Measurements from ENCODE around the gene DOK5. TPM values are rescaled to one million over a fixed set of nuclear protein-coding genes. Genes with fewer than 3 reads are reported as not detected.

The DOK5 gene
- total and polyA plus RNA-seq, 9 of the 15 experiments (the other 6 are each of a cell fraction or from before 2014, with no cell fraction given), result not detected

- POLR2A ChIA-PET, result no interaction called here
- peak in 1 of 4 experiments; percentile 1 for DNase-seq (ENCODE audit: extremely low read depth in 1 of 4, low spot score in 3 of 4)
- no TSS peak for BruUV-seq (replicated peaks)
- TF ChIP-seq NBN (IDR thresholded peaks at IDR 0.05; ENCODE audit: low read depth), result no peak
- no peak for TF ChIP-seq DNMT1 (IDR thresholded peaks at IDR 0.05)
- TF ChIP-seq, protein P1, sequence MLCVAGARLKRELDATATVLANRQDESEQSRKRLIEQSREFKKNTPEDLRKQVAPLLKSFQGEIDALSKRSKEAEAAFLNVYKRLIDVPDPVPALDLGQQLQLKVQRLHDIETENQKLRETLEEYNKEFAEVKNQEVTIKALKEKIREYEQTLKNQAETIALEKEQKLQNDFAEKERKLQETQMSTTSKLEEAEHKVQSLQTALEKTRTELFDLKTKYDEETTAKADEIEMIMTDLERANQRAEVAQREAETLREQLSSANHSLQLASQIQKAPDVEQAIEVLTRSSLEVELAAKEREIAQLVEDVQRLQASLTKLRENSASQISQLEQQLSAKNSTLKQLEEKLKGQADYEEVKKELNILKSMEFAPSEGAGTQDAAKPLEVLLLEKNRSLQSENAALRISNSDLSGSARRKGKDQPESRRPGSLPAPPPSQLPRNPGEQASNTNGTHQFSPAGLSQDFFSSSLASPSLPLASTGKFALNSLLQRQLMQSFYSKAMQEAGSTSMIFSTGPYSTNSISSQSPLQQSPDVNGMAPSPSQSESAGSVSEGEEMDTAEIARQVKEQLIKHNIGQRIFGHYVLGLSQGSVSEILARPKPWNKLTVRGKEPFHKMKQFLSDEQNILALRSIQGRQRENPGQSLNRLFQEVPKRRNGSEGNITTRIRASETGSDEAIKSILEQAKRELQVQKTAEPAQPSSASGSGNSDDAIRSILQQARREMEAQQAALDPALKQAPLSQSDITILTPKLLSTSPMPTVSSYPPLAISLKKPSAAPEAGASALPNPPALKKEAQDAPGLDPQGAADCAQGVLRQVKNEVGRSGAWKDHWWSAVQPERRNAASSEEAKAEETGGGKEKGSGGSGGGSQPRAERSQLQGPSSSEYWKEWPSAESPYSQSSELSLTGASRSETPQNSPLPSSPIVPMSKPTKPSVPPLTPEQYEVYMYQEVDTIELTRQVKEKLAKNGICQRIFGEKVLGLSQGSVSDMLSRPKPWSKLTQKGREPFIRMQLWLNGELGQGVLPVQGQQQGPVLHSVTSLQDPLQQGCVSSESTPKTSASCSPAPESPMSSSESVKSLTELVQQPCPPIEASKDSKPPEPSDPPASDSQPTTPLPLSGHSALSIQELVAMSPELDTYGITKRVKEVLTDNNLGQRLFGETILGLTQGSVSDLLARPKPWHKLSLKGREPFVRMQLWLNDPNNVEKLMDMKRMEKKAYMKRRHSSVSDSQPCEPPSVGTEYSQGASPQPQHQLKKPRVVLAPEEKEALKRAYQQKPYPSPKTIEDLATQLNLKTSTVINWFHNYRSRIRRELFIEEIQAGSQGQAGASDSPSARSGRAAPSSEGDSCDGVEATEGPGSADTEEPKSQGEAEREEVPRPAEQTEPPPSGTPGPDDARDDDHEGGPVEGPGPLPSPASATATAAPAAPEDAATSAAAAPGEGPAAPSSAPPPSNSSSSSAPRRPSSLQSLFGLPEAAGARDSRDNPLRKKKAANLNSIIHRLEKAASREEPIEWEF (CRISPR knock-in tag; IDR thresholded peaks at IDR 0.05), result no peak
- no peak for TF ChIP-seq ZNF561 (CRISPR knock-in tag; conservative IDR thresholded peaks at IDR 0.05)
- no peak for TF ChIP-seq MNT (conservative IDR thresholded peaks at IDR 0.05)
- TF ChIP-seq BMI1 (IDR thresholded peaks at IDR 0.05; ENCODE audit: low read length), result no peak
- TF ChIP-seq PRPF4 (IDR thresholded peaks at IDR 0.05; ENCODE audit: insufficient read depth, low read depth, low read length, poor library complexity, severe bottlenecking), result no peak
- TF ChIP-seq ETS2 (tag; IDR thresholded peaks at IDR 0.05; ENCODE audit: borderline replicate concordance, poor library complexity, severe bottlenecking), result no peak
- TF ChIP-seq, protein P2, sequence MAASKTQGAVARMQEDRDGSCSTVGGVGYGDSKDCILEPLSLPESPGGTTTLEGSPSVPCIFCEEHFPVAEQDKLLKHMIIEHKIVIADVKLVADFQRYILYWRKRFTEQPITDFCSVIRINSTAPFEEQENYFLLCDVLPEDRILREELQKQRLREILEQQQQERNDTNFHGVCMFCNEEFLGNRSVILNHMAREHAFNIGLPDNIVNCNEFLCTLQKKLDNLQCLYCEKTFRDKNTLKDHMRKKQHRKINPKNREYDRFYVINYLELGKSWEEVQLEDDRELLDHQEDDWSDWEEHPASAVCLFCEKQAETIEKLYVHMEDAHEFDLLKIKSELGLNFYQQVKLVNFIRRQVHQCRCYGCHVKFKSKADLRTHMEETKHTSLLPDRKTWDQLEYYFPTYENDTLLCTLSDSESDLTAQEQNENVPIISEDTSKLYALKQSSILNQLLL (CRISPR knock-in tag; IDR thresholded peaks at IDR 0.05; ENCODE audit: borderline replicate concordance), result no peak
- no peak for TF ChIP-seq SREBF1 (IDR thresholded peaks at IDR 0.05; ENCODE audit: borderline replicate concordance, low read depth, low read length)
- TF ChIP-seq NFATC3 (IDR thresholded peaks at IDR 0.05), result no peak
- TF ChIP-seq, protein P3, sequence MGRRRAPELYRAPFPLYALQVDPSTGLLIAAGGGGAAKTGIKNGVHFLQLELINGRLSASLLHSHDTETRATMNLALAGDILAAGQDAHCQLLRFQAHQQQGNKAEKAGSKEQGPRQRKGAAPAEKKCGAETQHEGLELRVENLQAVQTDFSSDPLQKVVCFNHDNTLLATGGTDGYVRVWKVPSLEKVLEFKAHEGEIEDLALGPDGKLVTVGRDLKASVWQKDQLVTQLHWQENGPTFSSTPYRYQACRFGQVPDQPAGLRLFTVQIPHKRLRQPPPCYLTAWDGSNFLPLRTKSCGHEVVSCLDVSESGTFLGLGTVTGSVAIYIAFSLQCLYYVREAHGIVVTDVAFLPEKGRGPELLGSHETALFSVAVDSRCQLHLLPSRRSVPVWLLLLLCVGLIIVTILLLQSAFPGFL (CRISPR knock-in tag; IDR thresholded peaks at IDR 0.05), result no peak
- TF ChIP-seq KDM1A (IDR thresholded peaks at IDR 0.05), result no peak
Observed at GRCh38 chr20:54479138-54479906, 3.9 kb downstream of the DOK5 start.

More at GRCh38 chr20:54479138-54479906, 3.9 kb downstream of the DOK5 start:
- intact Hi-C loops (cut with micrococcal nuclease) (no loop called here), in situ Hi-C loops (cut with MboI) (no loop called here)
- Histone ChIP-seq H3K9ac (ENCODE audit: insufficient read depth in 1 of 2, low read depth in 2 of 2, low read length in 2 of 2) (no peak overlapping the region), H4K20me1 (replicated peaks; ENCODE audit: control insufficient read depth, insufficient read depth, low read length) (no peaks in the 10 kb centered on the region), H3K27me3 (ENCODE audit: control insufficient read depth in 2 of 2, insufficient read depth in 2 of 2, low read length in 2 of 2) (no peaks in the 10 kb centered on the region), H3K9me3 (replicated peaks; ENCODE audit: control insufficient read depth, insufficient read depth, low read depth, low read length) (no peaks in the 10 kb centered on the region), H2AFZ (ENCODE audit: low read depth, low read length) (no peak overlapping the region), H3K4me3 (no peak overlapping the region), H3K9me1 (ENCODE audit: control insufficient read depth, insufficient read depth, low read length) (no peaks in the 10 kb centered on the region), H3K79me2 (ENCODE audit: control insufficient read depth, insufficient read depth, low read length) (no peaks in the 10 kb centered on the region), H3K27ac (ENCODE audit: extremely low read depth, low read depth, low read length) (no peak overlapping the region), H3K4me2 (ENCODE audit: insufficient read depth, low read length) (no peak overlapping the region), H3K4me1 (replicated peaks in 1 of 2; ENCODE audit: control insufficient read depth in 2 of 2, insufficient read depth in 2 of 2, low read length in 2 of 2) (no peaks in the 10 kb centered on the region), H3K36me3 (ENCODE audit: control insufficient read depth, insufficient read depth, low read length) (no peaks in the 10 kb centered on the region)
- ATAC-seq (no peak), FAIRE-seq (no peak)
- 2% methylated on average over 9 of the region's 9 CpGs for WGBS (ENCODE audit: insufficient coverage, low coverage, missing lambda C conversion rate)
- CTCF ChIA-PET (ENCODE audit: low intra/inter-chr PET ratio), result no interaction called here

All from K562 (cell line).